Breast epithelium (tissue), 4 donors: Measurements from ENCODE around the gene MRPL33. TPM values are rescaled to one million over a fixed set of nuclear protein-coding genes. Genes with fewer than 3 reads are reported as not detected.

Experiments used
- DNase-seq, 2 donors: peaks; one replicate each; pipeline ENCODE4 v3.0.0-alpha.2; 2019; ENCODE audit warnings: low spot score in 2 of 2
- H3K27ac ChIP-seq, 2 donors: fragments of 200-600 bp; sonication (generic) in 1 of 2; one replicate each; pipeline ENCODE4 v1.5.1; 2016 to 2019; ENCODE audit warnings: mild to moderate bottlenecking in 1 of 2
- H3K27me3 ChIP-seq, 2 donors: fragments of 200-600 bp; sonication (generic) in 1 of 2; one replicate each; pipeline versions ENCODE4 v1.5.1 to v1.6.0; 2017 to 2019; ENCODE audit warnings: control low read depth in 1 of 2, mild to moderate bottlenecking in 1 of 2
- H3K36me3 ChIP-seq: fragments of 200-600 bp; one replicate; pipeline ENCODE4 v1.5.1; 2019
- H3K4me1 ChIP-seq, 2 donors: fragments of 200-600 bp; sonication (generic); one replicate each; pipeline ENCODE4 v1.5.1; 2016 to 2019; ENCODE audit warnings: control low read depth in 1 of 2
- H3K4me3 ChIP-seq, 3 donors: fragments of 200-600 bp; sonication (generic); 1 replicate in 2 of 3; 2 replicates in 1 of 3; pipeline ENCODE4 v1.5.1; 2016 to 2019; ENCODE audit warnings: mild to moderate bottlenecking in 3 of 3, moderate library complexity in 2 of 3
- H3K9me3 ChIP-seq, 2 donors: fragments of 200-600 bp; sonication (generic) in 1 of 2; one replicate each; pipeline ENCODE4 v1.5.1; 2016 to 2019; ENCODE audit warnings: control low read depth in 1 of 2
- CTCF ChIP-seq, 3 donors: fragments of 450-650 bp; IDR thresholded peaks; one replicate each; pipeline ENCODE4 v1.5.1; 2016 to 2017; ENCODE audit warnings: antibody characterized with exemption in 3 of 3, mild to moderate bottlenecking in 3 of 3, moderate library complexity in 3 of 3
- POLR2A ChIP-seq: fragments of 450-650 bp; IDR thresholded peaks from one replicate; pipeline ENCODE4 v1.6.1; 2016; ENCODE audit warnings: antibody characterized with exemption, mild to moderate bottlenecking, moderate library complexity
- POLR2AphosphoS5 ChIP-seq, 3 donors: sonication (generic); formaldehyde crosslinking; IDR thresholded peaks; one replicate each; pipeline ENCODE4 v1.6.1; 2017; ENCODE audit warnings: antibody characterized with exemption in 3 of 3
- intact Hi-C: fragments of 100-400 bp; cut with DNase I; formaldehyde crosslinking; loops from one replicate; pipeline ENCODE4 v1.15.1; 2023; ENCODE audit warnings: low total_unique reads
- total RNA-seq, 3 donors: library from RNA; depleted of rRNA; stranded (reverse); fragments of >200 nt; gene quantifications; one replicate each; pipeline ENCODE4 v1.1.0, GENCODE V29; 2016

Gene MRPL33
- total RNA-seq, 3 donors from 2014 or later: 88.2 to 93.3 (median 89.7) TPM

- intact Hi-C loops: no loop called here
- no peak overlapping the region for H3K4me3 ChIP-seq
- H3K9me3 ChIP-seq: peaks cover 0 to 8% of the 10 kb centered on the region in 2 donors
- no peaks in the 10 kb centered on the region for H3K27me3 ChIP-seq
- no peaks in the 10 kb centered on the region for H3K36me3 ChIP-seq
- H3K27ac ChIP-seq: no peak overlapping the region
- DNase-seq: no peak
- TF ChIP-seq CTCF (IDR thresholded peaks at IDR 0.05) (no peak), POLR2A (no peak), POLR2AphosphoS5 (IDR thresholded peaks at IDR 0.05) (no peak)
- H3K4me1 ChIP-seq: no peaks in the 10 kb centered on the region
Measured at GRCh38 chr2:27751377-27751776, 20.1 kb upstream of the MRPL33 start.

- Histone ChIP-seq H3K27ac (peak overlapping the region; percentile 70 to 88), H3K9me3 (peaks cover 0 to 8% of the 10 kb centered on the region in 2 donors), H3K4me3 (peak overlapping the region in 2 of 3 donors; percentile 42 to 45), H3K4me1 (no peaks in the 10 kb centered on the region), H3K36me3 (no peaks in the 10 kb centered on the region), H3K27me3 (no peaks in the 10 kb centered on the region)
- intact Hi-C loops: no loop called here
- TF ChIP-seq POLR2A: no peak
- TF ChIP-seq POLR2AphosphoS5 (IDR thresholded peaks at IDR 0.05): no peak
- no peak for TF ChIP-seq CTCF (IDR thresholded peaks at IDR 0.05)
- no peak for DNase-seq
Measured at GRCh38 chr2:27752551-27753237, 18.8 kb upstream of the MRPL33 start.

GRCh38 chr2:27754138-27754588, 17.4 kb upstream of the MRPL33 start:
- peak in 1 of 2 donors; percentile 76 for DNase-seq
- Histone ChIP-seq H3K4me1 (no peaks in the 10 kb centered on the region), H3K4me3 (no peak overlapping the region), H3K27ac (no peak overlapping the region), H3K9me3 (peaks cover 0 to 1% of the 10 kb centered on the region in 2 donors), H3K27me3 (no peaks in the 10 kb centered on the region), H3K36me3 (no peaks in the 10 kb centered on the region)
- TF ChIP-seq POLR2A: no peak
- TF ChIP-seq CTCF (IDR thresholded peaks at IDR 0.05): peak in 2 of 3 donors; percentile 43 to 73
- intact Hi-C loops: no loop called here

GRCh38 chr2:27754831-27755230, 16.7 kb upstream of the MRPL33 start:
- intact Hi-C loops: loop anchor here (5.0 kb wide), 1 partner anchor 703 kb away; the partner anchor contains the start of gene AGBL5
- no peaks in the 10 kb centered on the region for H3K27me3 ChIP-seq
- no peaks in the 10 kb centered on the region for H3K4me1 ChIP-seq
- H3K9me3 ChIP-seq: no peaks in the 10 kb centered on the region
- no peak for TF ChIP-seq CTCF (IDR thresholded peaks at IDR 0.05)
- TF ChIP-seq POLR2A: no peak
- TF ChIP-seq POLR2AphosphoS5 (IDR thresholded peaks at IDR 0.05): no peak
- no peak overlapping the region for H3K4me3 ChIP-seq
- no peak for DNase-seq
- no peaks in the 10 kb centered on the region for H3K36me3 ChIP-seq
- no peak overlapping the region for H3K27ac ChIP-seq

- no peaks in the 10 kb centered on the region for H3K36me3 ChIP-seq
- intact Hi-C loops: loop anchor here (5.0 kb wide), 1 partner anchor 704 kb away; the partner anchor contains the start of gene AGBL5
- H3K27ac ChIP-seq: no peak overlapping the region
- H3K9me3 ChIP-seq: no peaks in the 10 kb centered on the region
- H3K4me3 ChIP-seq: no peak overlapping the region
- H3K27me3 ChIP-seq: no peaks in the 10 kb centered on the region
- TF ChIP-seq POLR2A: no peak
- TF ChIP-seq POLR2AphosphoS5 (IDR thresholded peaks at IDR 0.05): no peak
- TF ChIP-seq CTCF (IDR thresholded peaks at IDR 0.05): no peak
- H3K4me1 ChIP-seq: no peaks in the 10 kb centered on the region
- DNase-seq: no peak
Measured at GRCh38 chr2:27756091-27756490, 15.4 kb upstream of the MRPL33 start.
